Sigmoid colon (tissue), 4 donors: Measurements from ENCODE around the gene KRT7.

Experiments
- EP300 ChIP-seq, 4 donors: sonication (generic); formaldehyde crosslinking; IDR thresholded peaks; one replicate each; pipeline ENCODE4 v1.6.1; 2017; ENCODE audit warnings: antibody characterized with exemption in 4 of 4
- POLR2A ChIP-seq, 2 donors: fragments of 450-650 bp; IDR thresholded peaks; one replicate each; pipeline ENCODE4 v1.6.1; 2016; ENCODE audit warnings: antibody characterized with exemption in 2 of 2, mild to moderate bottlenecking in 2 of 2, moderate library complexity in 2 of 2
- POLR2AphosphoS5 ChIP-seq, 4 donors: sonication (generic); formaldehyde crosslinking; IDR thresholded peaks; one replicate each; pipeline ENCODE4 v1.6.1; 2017; ENCODE audit warnings: antibody characterized with exemption in 4 of 4
- TF ChIP-seq, protein P1 (sequence below), 4 experiments: fragments of 450-650 bp in 3 of 4; fragments of 200-600 bp in 1 of 4; IDR thresholded peaks; one replicate each; pipeline ENCODE4 v1.5.1; 2016 to 2019; ENCODE audit warnings: antibody characterized with exemption in 4 of 4, mild to moderate bottlenecking in 3 of 4, moderate library complexity in 2 of 4

DNA sequence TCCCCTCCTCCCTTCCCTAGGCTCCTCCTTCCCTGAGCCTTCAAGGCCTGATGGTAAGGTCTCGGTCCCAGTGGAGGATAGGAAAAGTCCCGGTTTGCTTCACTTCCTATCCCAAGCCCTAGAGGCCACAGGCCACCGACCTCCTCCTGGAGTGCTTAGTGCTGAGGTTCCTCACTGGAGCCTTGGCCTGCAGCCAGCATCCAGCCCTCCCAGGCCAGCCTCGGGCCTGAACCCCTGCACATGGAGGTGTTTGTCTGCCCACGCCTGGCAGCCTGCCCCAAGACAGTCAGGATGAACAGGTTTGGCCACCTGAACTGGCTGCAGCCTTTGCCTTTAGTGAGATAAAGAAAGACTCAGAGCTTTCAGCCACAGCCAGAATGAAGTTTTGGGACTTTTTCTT lies 15.8 kb upstream of the KRT7 start:
- no peak for TF ChIP-seq POLR2A (IDR thresholded peaks at IDR 0.05)
- TF ChIP-seq, protein P1, sequence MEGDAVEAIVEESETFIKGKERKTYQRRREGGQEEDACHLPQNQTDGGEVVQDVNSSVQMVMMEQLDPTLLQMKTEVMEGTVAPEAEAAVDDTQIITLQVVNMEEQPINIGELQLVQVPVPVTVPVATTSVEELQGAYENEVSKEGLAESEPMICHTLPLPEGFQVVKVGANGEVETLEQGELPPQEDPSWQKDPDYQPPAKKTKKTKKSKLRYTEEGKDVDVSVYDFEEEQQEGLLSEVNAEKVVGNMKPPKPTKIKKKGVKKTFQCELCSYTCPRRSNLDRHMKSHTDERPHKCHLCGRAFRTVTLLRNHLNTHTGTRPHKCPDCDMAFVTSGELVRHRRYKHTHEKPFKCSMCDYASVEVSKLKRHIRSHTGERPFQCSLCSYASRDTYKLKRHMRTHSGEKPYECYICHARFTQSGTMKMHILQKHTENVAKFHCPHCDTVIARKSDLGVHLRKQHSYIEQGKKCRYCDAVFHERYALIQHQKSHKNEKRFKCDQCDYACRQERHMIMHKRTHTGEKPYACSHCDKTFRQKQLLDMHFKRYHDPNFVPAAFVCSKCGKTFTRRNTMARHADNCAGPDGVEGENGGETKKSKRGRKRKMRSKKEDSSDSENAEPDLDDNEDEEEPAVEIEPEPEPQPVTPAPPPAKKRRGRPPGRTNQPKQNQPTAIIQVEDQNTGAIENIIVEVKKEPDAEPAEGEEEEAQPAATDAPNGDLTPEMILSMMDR (IDR thresholded peaks at IDR 0.05), result no peak
- TF ChIP-seq POLR2AphosphoS5 (IDR thresholded peaks at IDR 0.05), result no peak
- no peak for TF ChIP-seq EP300 (IDR thresholded peaks at IDR 0.05)
